HTERT RPE-1 (cell line): ENCODE results near the gene TRIM8.
"Not testable (repeated sequence)": the region's sequence is repeated elsewhere in the genome, so short reads cannot be mapped to it uniquely, and the experiment has no call there.

ENCODE experiments used
- in situ Hi-C: fragments of 300-500 bp; cut with MboI; formaldehyde crosslinking; loops from 4 replicates; pipeline ENCODE4 v1.14.3; 2020; ENCODE audit warnings: low sequenced_read_pairs

The TRIM8 gene

GRCh38 chr10:102691285-102692066 is 47.2 kb downstream of the TRIM8 start:
- in situ Hi-C loops, result no loop called here

GRCh38 chr10:102695401-102695800 is 51.1 kb downstream of the TRIM8 start:
- in situ Hi-C loops, result not testable (repeated sequence)

GRCh38 chr10:102696736-102697135 is 52.5 kb downstream of the TRIM8 start:
- in situ Hi-C loops, result no loop called here

- in situ Hi-C loops, result no loop called here
Observed at GRCh38 chr10:102698894-102699293, 54.6 kb downstream of the TRIM8 start.

- in situ Hi-C loops, result no loop called here
Observed at GRCh38 chr10:102701272-102701671, 57.0 kb downstream of the TRIM8 start.

GRCh38 chr10:102701796-102702195 is 57.5 kb downstream of the TRIM8 start:
- in situ Hi-C loops, result no loop called here

- in situ Hi-C loops, result no loop called here
Observed at GRCh38 chr10:102702742-102703141, 58.5 kb downstream of the TRIM8 start.

GRCh38 chr10:102704915-102705314 is 60.6 kb downstream of the TRIM8 start:
- in situ Hi-C loops, result no loop called here

GRCh38 chr10:102705531-102705930 is 61.3 kb downstream of the TRIM8 start:
- in situ Hi-C loops, result no loop called here
